Anterior cingulate cortex (tissue), 58 donors: ENCODE measurements around the gene NCOA3.

ENCODE experiments used
- DNase-seq, 58 donors: peaks; one replicate each; lab custom pipeline; 2025; lab: John Stamatoyannopoulos, UW

NCOA3 gene

GRCh38 chr20:47618479-47618878 is 116.8 kb downstream of the NCOA3 start:
- DNase-seq: no peak

GRCh38 chr20:47620808-47621805 is 119.4 kb downstream of the NCOA3 start:
- DNase-seq: peak in 3 of 58 donors; percentile 1 to 37 (median 8)

- DNase-seq: no peak
Observed at GRCh38 chr20:47622118-47622665, 120.5 kb downstream of the NCOA3 start.

- no peak for DNase-seq
Observed at GRCh38 chr20:47623206-47623605, 121.5 kb downstream of the NCOA3 start.

- DNase-seq: no peak
Observed at GRCh38 chr20:47627540-47627939, 125.9 kb downstream of the NCOA3 start.

- DNase-seq: no peak
Observed at GRCh38 chr20:47629907-47630306, 128.2 kb downstream of the NCOA3 start.

GRCh38 chr20:47631078-47631477 is 129.4 kb downstream of the NCOA3 start:
- DNase-seq: no peak

- DNase-seq: no peak
Observed at GRCh38 chr20:47635256-47635655, 133.6 kb downstream of the NCOA3 start.

- DNase-seq: no peak
Observed at GRCh38 chr20:47638851-47639250, 137.2 kb downstream of the NCOA3 start.

GRCh38 chr20:47642118-47642517 is 140.4 kb downstream of the NCOA3 start:
- no peak for DNase-seq

- DNase-seq: no peak
Observed at GRCh38 chr20:47642624-47643023, 140.9 kb downstream of the NCOA3 start.

GRCh38 chr20:47645632-47646031 is 143.9 kb downstream of the NCOA3 start:
- DNase-seq: no peak

- DNase-seq: no peak
Observed at GRCh38 chr20:47647994-47648393, 146.3 kb downstream of the NCOA3 start.

GRCh38 chr20:47648943-47649342 is 147.3 kb downstream of the NCOA3 start:
- no peak for DNase-seq

- no peak for DNase-seq
Observed at GRCh38 chr20:47652301-47652700, 150.6 kb downstream of the NCOA3 start.

- no peak for DNase-seq
Observed at GRCh38 chr20:47652794-47653193, 151.1 kb downstream of the NCOA3 start.

- DNase-seq: no peak
Observed at GRCh38 chr20:47653869-47654268, 152.2 kb downstream of the NCOA3 start.

- DNase-seq: no peak
Observed at GRCh38 chr20:47654370-47654769, 152.7 kb downstream of the NCOA3 start.

GRCh38 chr20:47655635-47656034 is 153.9 kb downstream of the NCOA3 start:
- no peak for DNase-seq

GRCh38 chr20:47656318-47656717 is 154.6 kb downstream of the NCOA3 start:
- no peak for DNase-seq

- no peak for DNase-seq
Observed at GRCh38 chr20:47659904-47660601, 158.4 kb downstream of the NCOA3 start.
